ENCODE data around the gene MXRA7. TPM values are rescaled to one million over a fixed set of nuclear protein-coding genes. Genes with fewer than 3 reads are reported as not detected.

Gene MXRA7
- total RNA-seq, 1 donor: 244 TPM

GRCh38 chr17:76689859-76690258 lies 20.9 kb downstream of the MXRA7 start:
- no peak overlapping the region for H3K4me3 ChIP-seq (ENCODE audit: low read depth, low read length)
- no peak for TF ChIP-seq CTCF (IDR thresholded peaks at IDR 0.05; ENCODE audit: insufficient read depth, low read depth, low read length)
- peak; percentile 71 for DNase-seq (ENCODE audit: low read depth)

GRCh38 chr17:76688165-76688622 lies 22.6 kb downstream of the MXRA7 start:
- H3K4me3 ChIP-seq (ENCODE audit: low read depth, low read length): no peak overlapping the region
- no peak for DNase-seq (ENCODE audit: low read depth)
- peak; percentile 12 for TF ChIP-seq CTCF (IDR thresholded peaks at IDR 0.05; ENCODE audit: insufficient read depth, low read depth, low read length)

GRCh38 chr17:76687298-76688164 lies 23.2 kb downstream of the MXRA7 start:
- no peak overlapping the region for H3K4me3 ChIP-seq (ENCODE audit: low read depth, low read length)
- DNase-seq (ENCODE audit: low read depth): peak; percentile 88
- TF ChIP-seq CTCF (IDR thresholded peaks at IDR 0.05; ENCODE audit: insufficient read depth, low read depth, low read length): no peak

GRCh38 chr17:76686538-76687297 lies 24.0 kb downstream of the MXRA7 start:
- no peak for TF ChIP-seq CTCF (IDR thresholded peaks at IDR 0.05; ENCODE audit: insufficient read depth, low read depth, low read length)
- H3K4me3 ChIP-seq (ENCODE audit: low read depth, low read length): no peak overlapping the region

GRCh38 chr17:76685846-76686245 lies 24.9 kb downstream of the MXRA7 start:
- no peak for TF ChIP-seq CTCF (IDR thresholded peaks at IDR 0.05; ENCODE audit: insufficient read depth, low read depth, low read length)
- no peak for DNase-seq (ENCODE audit: low read depth)
- H3K4me3 ChIP-seq (ENCODE audit: low read depth, low read length): no peak overlapping the region

More at GRCh38 chr17:76686538-76687297, 24.0 kb downstream of the MXRA7 start:
- no peak for DNase-seq (ENCODE audit: low read depth)

- no peak for TF ChIP-seq CTCF (IDR thresholded peaks at IDR 0.05; ENCODE audit: insufficient read depth, low read depth, low read length)
Measured at GRCh38 chr17:76685366-76685765, 25.4 kb downstream of the MXRA7 start.

More at GRCh38 chr17:76685366-76685765, 25.4 kb downstream of the MXRA7 start:
- DNase-seq (ENCODE audit: low read depth): no peak
- no peak overlapping the region for H3K4me3 ChIP-seq (ENCODE audit: low read depth, low read length)
